ENCODE measurements around the gene CTSE. TPM values are rescaled to one million over a fixed set of nuclear protein-coding genes. Genes with fewer than 3 reads are reported as not detected.
A peak's percentile ranks its signal among the peaks of the same experiment; 100 is the strongest.

Gene CTSE
- total and polyA plus RNA-seq, 9 donors = 0.09 to 1.3 (median 0.37) TPM

DNA sequence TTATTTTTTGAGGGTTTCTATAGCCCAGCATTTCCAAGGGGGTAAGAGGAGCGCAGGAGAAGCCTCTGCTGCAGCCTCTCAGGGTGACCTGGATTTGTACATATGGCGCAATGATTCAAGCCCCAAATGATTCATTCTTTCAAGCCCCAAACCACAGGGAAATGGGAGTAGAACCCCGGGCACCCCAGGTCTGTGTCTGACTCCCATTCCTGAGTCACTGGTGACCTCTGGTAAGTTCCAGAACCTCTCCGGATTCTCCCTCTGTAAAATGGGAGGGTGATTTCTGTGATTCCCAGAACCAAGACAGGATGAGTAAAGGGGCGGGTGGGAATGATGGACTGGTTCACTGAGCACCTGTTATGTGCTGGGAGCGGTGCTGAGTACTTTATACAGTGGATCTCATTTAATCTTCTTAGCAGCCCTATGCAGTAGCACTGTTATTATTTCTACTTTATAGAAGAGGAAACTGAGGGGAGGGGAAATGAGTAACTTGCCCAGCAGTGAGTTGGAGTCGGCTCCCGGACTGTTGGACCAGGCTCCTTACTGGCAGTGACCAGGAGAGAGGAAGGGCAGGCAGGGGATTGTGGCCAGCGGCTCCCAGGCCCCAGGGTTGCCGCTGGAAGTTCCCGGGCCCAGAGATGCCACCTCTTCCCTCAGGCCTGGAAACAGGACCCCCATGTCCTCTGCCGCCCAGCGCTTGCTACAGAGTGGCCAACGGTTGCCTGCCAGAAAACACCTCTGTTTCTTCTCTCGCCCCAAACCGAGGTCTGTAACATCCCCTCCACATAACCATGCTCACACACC is 60.1 kb downstream of the CTSE start:
- no peaks in the 10 kb centered on the region for H3K9me3 ChIP-seq (replicated peaks; ENCODE audit: control insufficient read depth, low read depth, low read length)
- H3K27me3 ChIP-seq (ENCODE audit: control insufficient read depth, insufficient read depth, low read length) = no peaks in the 10 kb centered on the region
- no peak overlapping the region for H3K27ac ChIP-seq (ENCODE audit: low read length)
- 83% methylated on average over 10 of the region's 16 CpGs for WGBS (ENCODE audit: insufficient coverage)
- no peak overlapping the region for H3K4me3 ChIP-seq (ENCODE audit: low read length)
- no peaks in the 10 kb centered on the region for H3K36me3 ChIP-seq (ENCODE audit: control insufficient read depth, insufficient read depth, low read length)
- peaks cover 13% of the 10 kb centered on the region for H3K4me1 ChIP-seq (ENCODE audit: control insufficient read depth, insufficient read depth, low read length)
- DNase-seq = no peak

DNA sequence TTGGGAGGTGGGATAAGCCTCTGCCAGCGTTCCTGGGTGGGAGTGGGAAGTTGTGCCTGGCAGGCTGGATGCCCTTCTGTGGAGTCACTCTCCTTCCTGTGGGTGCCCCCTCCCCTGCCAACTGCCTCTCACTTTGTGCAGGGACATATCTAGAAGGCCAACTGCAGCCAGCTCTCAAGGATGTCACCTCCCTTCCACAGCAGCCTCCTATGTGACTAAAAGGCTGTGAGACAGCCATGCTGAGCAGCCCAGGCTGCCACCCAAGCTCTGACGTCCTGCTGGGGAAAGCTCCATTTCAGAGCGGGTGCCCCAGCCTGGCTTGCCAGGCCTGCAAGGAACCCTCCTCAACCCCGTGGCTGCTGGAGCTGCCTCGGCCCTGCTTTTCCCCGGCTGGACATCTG is 60.9 kb downstream of the CTSE start:
- 53% methylated on average over 5 of the region's 6 CpGs for WGBS (ENCODE audit: insufficient coverage)

DNA sequence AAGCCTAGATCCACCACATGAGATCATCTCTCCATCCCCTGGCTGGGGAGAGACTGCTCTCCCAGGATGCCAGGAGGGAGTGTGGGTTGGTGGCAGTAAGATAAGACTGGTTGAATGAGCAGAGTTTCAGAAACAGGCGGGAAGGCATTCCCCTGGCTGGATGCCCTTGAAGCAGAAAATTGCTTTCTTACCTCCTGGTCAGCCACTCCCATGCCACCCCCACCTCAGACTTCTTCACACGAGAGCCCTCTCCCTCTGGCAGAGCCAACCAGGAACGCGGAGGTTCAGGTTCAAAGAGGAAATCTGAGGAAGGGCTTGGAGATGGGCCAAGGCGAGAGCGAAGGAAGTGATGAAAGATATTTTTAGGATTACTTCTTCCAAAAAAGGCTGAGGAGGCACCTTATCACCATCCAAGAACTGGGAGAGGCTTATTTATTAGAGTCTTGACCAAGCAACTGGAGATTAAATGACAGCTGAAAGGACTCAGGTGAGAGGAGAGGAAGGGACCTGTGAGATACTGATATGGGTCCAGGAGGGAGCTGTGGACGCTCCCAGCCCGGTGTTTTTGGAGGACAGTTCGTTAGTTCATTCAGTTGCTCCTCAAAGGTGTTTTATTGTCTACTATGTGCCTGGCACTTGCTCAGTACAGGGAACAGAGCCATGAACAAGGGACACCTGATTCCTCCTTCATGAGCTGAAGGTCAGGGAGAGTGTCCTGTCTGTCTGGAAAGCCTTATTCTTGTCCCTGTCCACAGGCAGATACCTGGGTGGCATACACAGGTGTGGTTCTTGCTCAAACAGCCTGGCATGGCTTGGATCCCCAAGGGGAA is 61.5 kb downstream of the CTSE start:
- Histone ChIP-seq H3K4me1 (ENCODE audit: control insufficient read depth, insufficient read depth, low read length) (peaks cover 13% of the 10 kb centered on the region), H3K27me3 (ENCODE audit: control insufficient read depth, insufficient read depth, low read length) (no peaks in the 10 kb centered on the region), H3K4me3 (ENCODE audit: low read length) (no peak overlapping the region), H3K36me3 (ENCODE audit: control insufficient read depth, insufficient read depth, low read length) (no peaks in the 10 kb centered on the region), H3K27ac (ENCODE audit: low read length) (no peak overlapping the region), H3K9me3 (replicated peaks; ENCODE audit: control insufficient read depth, low read depth, low read length) (no peaks in the 10 kb centered on the region)
- 93% methylated on average over 3 of the region's 9 CpGs for WGBS (ENCODE audit: insufficient coverage)
- DNase-seq = peak; percentile 25

More for the DNA sequence above, 60.9 kb downstream of the CTSE start:
- Histone ChIP-seq H3K4me3 (ENCODE audit: low read length) (no peak overlapping the region), H3K27ac (ENCODE audit: low read length) (no peak overlapping the region), H3K36me3 (ENCODE audit: control insufficient read depth, insufficient read depth, low read length) (no peaks in the 10 kb centered on the region), H3K9me3 (replicated peaks; ENCODE audit: control insufficient read depth, low read depth, low read length) (no peaks in the 10 kb centered on the region), H3K4me1 (ENCODE audit: control insufficient read depth, insufficient read depth, low read length) (peaks cover 13% of the 10 kb centered on the region), H3K27me3 (ENCODE audit: control insufficient read depth, insufficient read depth, low read length) (no peaks in the 10 kb centered on the region)
- no peak for DNase-seq

DNA sequence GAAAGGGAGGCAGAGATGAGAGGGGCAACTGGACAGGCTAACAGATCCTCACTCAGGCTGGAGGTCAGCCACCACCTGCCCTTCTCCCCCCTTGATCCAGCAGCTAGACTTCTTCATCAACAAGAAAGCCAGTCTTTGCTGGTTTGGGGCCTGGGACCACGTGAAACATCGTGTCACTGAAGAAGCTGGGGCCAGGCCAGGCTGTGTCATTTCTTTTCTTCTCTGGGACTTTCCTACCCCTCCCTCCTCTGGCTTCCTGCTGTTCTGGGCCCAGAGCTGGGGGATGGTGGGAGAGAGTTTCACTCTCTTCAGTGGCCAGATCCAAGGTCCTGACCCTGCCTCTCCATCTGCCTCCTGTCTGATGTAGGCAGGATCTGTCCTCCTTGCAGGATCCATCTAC is 62.3 kb downstream of the CTSE start:
- peaks cover 13% of the 10 kb centered on the region for H3K4me1 ChIP-seq (ENCODE audit: control insufficient read depth, insufficient read depth, low read length)
- DNase-seq = peak; percentile 64
- H3K27ac ChIP-seq (ENCODE audit: low read length) = no peak overlapping the region
- no peaks in the 10 kb centered on the region for H3K36me3 ChIP-seq (ENCODE audit: control insufficient read depth, insufficient read depth, low read length)
- H3K4me3 ChIP-seq (ENCODE audit: low read length) = no peak overlapping the region
- 7% methylated on average over 2 of the region's 2 CpGs for WGBS (ENCODE audit: insufficient coverage)
- no peaks in the 10 kb centered on the region for H3K9me3 ChIP-seq (replicated peaks; ENCODE audit: control insufficient read depth, low read depth, low read length)
- peaks cover 2% of the 10 kb centered on the region for H3K27me3 ChIP-seq (ENCODE audit: control insufficient read depth, insufficient read depth, low read length)

DNA sequence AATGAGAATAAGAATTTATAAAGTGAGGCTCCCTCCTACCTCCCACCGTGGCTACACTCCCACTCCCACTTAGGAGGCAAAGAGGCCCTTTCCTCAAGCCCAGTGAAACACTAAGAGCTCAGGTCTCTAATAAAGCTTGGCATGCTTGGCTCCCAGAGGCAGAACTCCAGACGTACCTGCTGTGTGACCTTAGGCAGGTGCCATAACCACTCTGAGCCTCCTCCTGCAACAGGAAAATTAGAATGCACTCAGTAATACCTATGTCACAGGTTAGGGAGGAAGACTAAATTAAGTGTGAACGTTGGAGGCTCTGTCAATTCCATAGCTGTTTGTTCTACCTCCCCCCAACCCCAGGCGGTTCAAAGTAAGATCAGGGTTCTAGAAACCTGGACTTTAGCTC is 63.9 kb downstream of the CTSE start:
- Histone ChIP-seq H3K4me1 (ENCODE audit: control insufficient read depth, insufficient read depth, low read length) (peaks cover 13% of the 10 kb centered on the region), H3K27me3 (ENCODE audit: control insufficient read depth, insufficient read depth, low read length) (peaks cover 6% of the 10 kb centered on the region), H3K9me3 (replicated peaks; ENCODE audit: control insufficient read depth, low read depth, low read length) (no peaks in the 10 kb centered on the region), H3K36me3 (ENCODE audit: control insufficient read depth, insufficient read depth, low read length) (no peaks in the 10 kb centered on the region), H3K4me3 (ENCODE audit: low read length) (no peak overlapping the region), H3K27ac (ENCODE audit: low read length) (no peak overlapping the region)
- no peak for DNase-seq
- no CpG with 5 or more reads among the region's 4 CpGs for WGBS (ENCODE audit: insufficient coverage)

Other genes with a start within 250 kb of the CTSE start
- 3.0 TPM for gene RAB29, start 248.4 kb downstream of the CTSE start, total RNA-seq
- gene RAB29, start 248.4 kb downstream of the CTSE start, polyA plus RNA-seq (ENCODE audit: insufficient read depth in 1 of 8, insufficient read length in 8 of 8, low replicate concordance in 1 of 8) = 1 to 10 TPM; 3.0 to 8.6 (median 3.8) TPM
- gene SLC41A1, start 210.7 kb downstream of the CTSE start, total RNA-seq = 15.0 TPM
- 10 to 100 TPM; 26.7 to 32.8 (median 29.3) TPM for gene SLC41A1, start 210.7 kb downstream of the CTSE start, polyA plus RNA-seq (ENCODE audit: insufficient read depth in 1 of 8, insufficient read length in 8 of 8, low replicate concordance in 1 of 8)
- gene PM20D1, start 173.8 kb downstream of the CTSE start, total RNA-seq = 0.09 TPM
- under 1 TPM in 5 of 8 donors, not detected in 3; 0.06 to 0.16 (median 0.09) TPM for gene PM20D1, start 173.8 kb downstream of the CTSE start, polyA plus RNA-seq (ENCODE audit: insufficient read depth in 1 of 8, insufficient read length in 8 of 8, low replicate concordance in 1 of 8)
- 0.04 TPM for gene SLC26A9, start 80.4 kb downstream of the CTSE start, total RNA-seq
- under 1 TPM; 0.04 to 0.22 (median 0.08) TPM for gene SLC26A9, start 80.4 kb downstream of the CTSE start, polyA plus RNA-seq (ENCODE audit: insufficient read depth in 1 of 8, insufficient read length in 8 of 8, low replicate concordance in 1 of 8)
- gene RAB7B, start 20.5 kb downstream of the CTSE start, total RNA-seq = 10.6 TPM
- 10 to 100 TPM in 6 of 8 donors, 1 to 10 TPM in 2; 8.6 to 13.5 (median 11.1) TPM for gene RAB7B, start 20.5 kb downstream of the CTSE start, polyA plus RNA-seq (ENCODE audit: insufficient read depth in 1 of 8, insufficient read length in 8 of 8, low replicate concordance in 1 of 8)
- 0.62 TPM for gene RHEX, start 29.3 kb upstream of the CTSE start, total RNA-seq
- under 1 TPM; 0.17 to 0.65 (median 0.35) TPM for gene RHEX, start 29.3 kb upstream of the CTSE start, polyA plus RNA-seq (ENCODE audit: insufficient read depth in 1 of 8, insufficient read length in 8 of 8, low replicate concordance in 1 of 8)
- 0.44 TPM for gene AVPR1B, start 93.5 kb upstream of the CTSE start, total RNA-seq
- 1 to 10 TPM in 2 of 8 donors, under 1 TPM in 6; 0.35 to 1.2 (median 0.66) TPM for gene AVPR1B, start 93.5 kb upstream of the CTSE start, polyA plus RNA-seq (ENCODE audit: insufficient read depth in 1 of 8, insufficient read length in 8 of 8, low replicate concordance in 1 of 8)
- gene FAM72A, start 178.9 kb upstream of the CTSE start, total RNA-seq = 3.3 TPM
- 1 to 10 TPM; 4.0 to 6.7 (median 5.4) TPM for gene FAM72A, start 178.9 kb upstream of the CTSE start, polyA plus RNA-seq (ENCODE audit: insufficient read depth in 1 of 8, insufficient read length in 8 of 8, low replicate concordance in 1 of 8)
- 44.8 TPM for gene SRGAP2, start 179.6 kb upstream of the CTSE start, total RNA-seq
- 10 to 100 TPM; 56.9 to 84.6 (median 72.9) TPM for gene SRGAP2, start 179.6 kb upstream of the CTSE start, polyA plus RNA-seq (ENCODE audit: insufficient read depth in 1 of 8, insufficient read length in 8 of 8, low replicate concordance in 1 of 8)